ENCODE data around the gene BTG2. TPM values are rescaled to one million over a fixed set of nuclear protein-coding genes. Genes with fewer than 3 reads are reported as not detected.
A peak's percentile ranks its signal among the peaks of the same experiment; 100 is the strongest.
"Not testable (repeated sequence)": the region's sequence is repeated elsewhere in the genome, so short reads cannot be mapped to it uniquely, and the experiment has no call there.

Gene BTG2
- total RNA-seq, 4 donors from 2014 or later, result 41.9 to 82.1 (median 51.9) TPM

- 50 to 60% methylated on average over 1 of the region's 1 CpG for WGBS, 2 donors
- Histone ChIP-seq H3K4me3 (replicated peaks in 1 of 3) (peak overlapping the region in 1 of 3 donors; percentile 14), H3K36me3 (peaks cover 0 to 37% of the 10 kb centered on the region in 2 donors), H3K9me3 (no peaks in the 10 kb centered on the region), H3K27me3 (no peaks in the 10 kb centered on the region), H3K4me1 (peaks cover 27 to 55% of the 10 kb centered on the region in 2 donors), H3K27ac (peak overlapping the region in 2 of 3 donors; percentile 99 to 100)
- DNase-seq, result no peak
- no peak for TF ChIP-seq CTCF (IDR thresholded peaks at IDR 0.05)
- TF ChIP-seq POLR2A (IDR thresholded peaks at IDR 0.05), result no peak
- intact Hi-C loops (cut with DNase I), result no loop called here
These were observed 3.6 kb downstream of the BTG2 start for GRCh38 chr1:203308923-203309331.

- Histone ChIP-seq H3K4me1 (peaks cover 29 to 57% of the 10 kb centered on the region in 2 donors), H3K4me3 (replicated peaks in 1 of 3) (no peak overlapping the region), H3K27me3 (no peaks in the 10 kb centered on the region), H3K9me3 (no peaks in the 10 kb centered on the region), H3K27ac (peak overlapping the region in 1 of 3 donors; percentile 10), H3K36me3 (peaks cover 0 to 32% of the 10 kb centered on the region in 2 donors)
- DNase-seq, result no peak
- intact Hi-C loops (cut with DNase I), result no loop called here
- WGBS, 2 donors, result 93 to 94% methylated on average over 3 of the region's 3 CpGs
- TF ChIP-seq POLR2A (IDR thresholded peaks at IDR 0.05), result no peak
These were observed 6.3 kb downstream of the BTG2 start for GRCh38 chr1:203311368-203312301.

GRCh38 chr1:203314025-203314759, 8.9 kb downstream of the BTG2 start:
- intact Hi-C loops (cut with DNase I); H3K36me3 ChIP-seq; H3K9me3 ChIP-seq; DNase-seq; H3K27me3 ChIP-seq; H3K27ac ChIP-seq; H3K4me3 ChIP-seq (replicated peaks in 1 of 3): not testable (repeated sequence)
- 97% methylated on average over 4 of the region's 4 CpGs for WGBS, 2 donors
- H3K4me1 ChIP-seq, result peaks cover 18 to 45% of the 10 kb centered on the region in 2 donors

- Histone ChIP-seq H3K27me3 (no peaks in the 10 kb centered on the region), H3K9me3 (no peaks in the 10 kb centered on the region), H3K4me1 (peaks cover 28 to 44% of the 10 kb centered on the region in 2 donors), H3K36me3 (no peaks in the 10 kb centered on the region), H3K27ac (peak overlapping the region; percentile 62 to 69 (median 63)), H3K4me3 (replicated peaks in 1 of 3) (no peak overlapping the region)
- intact Hi-C loops (cut with DNase I), result no loop called here
- peak in 1 of 2 donors; percentile 37 for TF ChIP-seq POLR2A (IDR thresholded peaks at IDR 0.05)
- no peak for TF ChIP-seq CTCF (IDR thresholded peaks at IDR 0.05)
- DNase-seq, result peak; percentile 43 to 56
- 17 to 28% methylated on average over 4 of the region's 4 CpGs for WGBS, 2 donors
These were observed 11.3 kb downstream of the BTG2 start for GRCh38 chr1:203316626-203317093.

- no peak for TF ChIP-seq POLR2A (IDR thresholded peaks at IDR 0.05)
- no peak for TF ChIP-seq CTCF (IDR thresholded peaks at IDR 0.05)
- peak overlapping the region; percentile 62 to 69 (median 63) for H3K27ac ChIP-seq
- H3K4me3 ChIP-seq (replicated peaks in 1 of 3), result no peak overlapping the region
- DNase-seq, result peak in 1 of 2 donors; percentile 32
- no peaks in the 10 kb centered on the region for H3K27me3 ChIP-seq
- H3K4me1 ChIP-seq, result peaks cover 38 to 47% of the 10 kb centered on the region in 2 donors
- 66 to 72% methylated on average over 7 of the region's 7 CpGs for WGBS, 2 donors
- no peaks in the 10 kb centered on the region for H3K36me3 ChIP-seq
- intact Hi-C loops (cut with DNase I), result no loop called here
- no peaks in the 10 kb centered on the region for H3K9me3 ChIP-seq
These were observed 12.3 kb downstream of the BTG2 start for GRCh38 chr1:203317429-203318228.

Data from thyroid gland (tissue), 4 donors.